ENCODE data around the gene CSHL1.
"Not testable (repeated sequence)": the region's sequence is repeated elsewhere in the genome, so short reads cannot be mapped to it uniquely, and the experiment has no call there.

- not testable (repeated sequence) for TF ChIP-seq CTCF, POLR2A (IDR thresholded peaks at IDR 0.05)
These were observed 36.9 kb downstream of the CSHL1 start for GRCh38 chr17:63874061-63874626.
